ENCODE measurements around the gene C1RL. TPM values are rescaled to one million over a fixed set of nuclear protein-coding genes. Genes with fewer than 3 reads are reported as not detected.
"Not testable (repeated sequence)": the region's sequence is repeated elsewhere in the genome, so short reads cannot be mapped to it uniquely, and the experiment has no call there.

C1RL gene
- total and polyA plus RNA-seq, 8 donors, result 55.4 to 72.7 (median 63.8) TPM

DNA sequence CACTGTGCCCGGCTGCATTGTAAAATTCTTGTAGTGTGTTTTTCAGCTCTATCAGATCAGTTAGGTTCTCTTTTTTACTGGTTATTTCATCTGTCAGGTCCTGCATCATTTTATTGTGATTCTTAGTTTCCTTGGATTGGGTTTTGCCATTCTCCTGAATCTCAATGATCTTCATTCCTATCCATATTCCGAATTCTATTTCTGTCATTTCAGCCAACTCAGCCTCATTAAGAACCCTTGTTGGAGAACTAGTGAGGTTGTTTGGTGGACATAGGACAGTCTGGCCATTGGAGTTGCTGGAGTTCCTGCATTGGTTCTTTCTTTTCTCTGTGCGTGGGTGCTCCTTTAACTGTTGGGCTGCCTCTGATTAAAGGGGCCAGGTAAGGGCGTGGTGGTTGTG lies 54.1 kb downstream of the C1RL start:
- intact Hi-C loops (cut with DNase I), result no loop called here
- Histone ChIP-seq H3K27me3 (no peaks in the 10 kb centered on the region), H3K4me1 (peaks cover 0 to 12% of the 10 kb centered on the region in 2 donors), H3K27ac (no peak overlapping the region), H3K4me3 (no peak overlapping the region), H3K9me3 (no peaks in the 10 kb centered on the region), H3K36me3 (no peaks in the 10 kb centered on the region)
- ATAC-seq (no peak), DNase-seq (no peak)
- TF ChIP-seq, protein P1, sequence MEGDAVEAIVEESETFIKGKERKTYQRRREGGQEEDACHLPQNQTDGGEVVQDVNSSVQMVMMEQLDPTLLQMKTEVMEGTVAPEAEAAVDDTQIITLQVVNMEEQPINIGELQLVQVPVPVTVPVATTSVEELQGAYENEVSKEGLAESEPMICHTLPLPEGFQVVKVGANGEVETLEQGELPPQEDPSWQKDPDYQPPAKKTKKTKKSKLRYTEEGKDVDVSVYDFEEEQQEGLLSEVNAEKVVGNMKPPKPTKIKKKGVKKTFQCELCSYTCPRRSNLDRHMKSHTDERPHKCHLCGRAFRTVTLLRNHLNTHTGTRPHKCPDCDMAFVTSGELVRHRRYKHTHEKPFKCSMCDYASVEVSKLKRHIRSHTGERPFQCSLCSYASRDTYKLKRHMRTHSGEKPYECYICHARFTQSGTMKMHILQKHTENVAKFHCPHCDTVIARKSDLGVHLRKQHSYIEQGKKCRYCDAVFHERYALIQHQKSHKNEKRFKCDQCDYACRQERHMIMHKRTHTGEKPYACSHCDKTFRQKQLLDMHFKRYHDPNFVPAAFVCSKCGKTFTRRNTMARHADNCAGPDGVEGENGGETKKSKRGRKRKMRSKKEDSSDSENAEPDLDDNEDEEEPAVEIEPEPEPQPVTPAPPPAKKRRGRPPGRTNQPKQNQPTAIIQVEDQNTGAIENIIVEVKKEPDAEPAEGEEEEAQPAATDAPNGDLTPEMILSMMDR (IDR thresholded peaks at IDR 0.05), result no peak

DNA sequence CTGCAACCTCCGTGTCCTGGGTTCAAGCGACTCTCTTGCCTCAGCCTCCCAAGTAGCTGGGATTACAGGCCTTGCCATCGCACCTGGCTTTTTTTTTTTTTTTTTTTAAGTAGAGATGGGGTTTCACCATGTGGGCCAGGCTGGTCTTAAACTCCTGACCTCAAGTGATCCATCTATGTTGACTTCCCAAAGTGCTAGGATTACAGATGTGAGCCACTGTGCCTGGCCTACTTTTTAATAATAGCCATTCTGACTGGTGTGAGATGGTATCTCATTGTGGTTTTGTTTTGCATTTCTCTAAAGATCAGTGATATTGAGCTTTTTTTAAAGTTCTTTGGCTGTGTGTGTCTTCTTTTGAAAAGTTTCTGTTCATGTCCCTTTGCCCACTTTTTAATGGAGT lies 59.0 kb downstream of the C1RL start:
- H3K27me3 ChIP-seq; H3K4me1 ChIP-seq; H3K27ac ChIP-seq; ATAC-seq; H3K36me3 ChIP-seq; intact Hi-C loops (cut with DNase I); DNase-seq; H3K4me3 ChIP-seq; H3K9me3 ChIP-seq: not testable (repeated sequence)

- H3K36me3 ChIP-seq; H3K4me1 ChIP-seq; H3K4me3 ChIP-seq; ATAC-seq; H3K27ac ChIP-seq; H3K9me3 ChIP-seq; DNase-seq; H3K27me3 ChIP-seq; intact Hi-C loops (cut with DNase I): not testable (repeated sequence)
These were observed 59.5 kb downstream of the C1RL start for GRCh38 chr12:7049445-7049951.

- ATAC-seq (no peak), DNase-seq (no peak)
- TF ChIP-seq, protein P1 (IDR thresholded peaks at IDR 0.05), result no peak
- H3K4me1 ChIP-seq, result peaks cover 0 to 8% of the 10 kb centered on the region in 2 donors
- H3K9me3 ChIP-seq, result no peaks in the 10 kb centered on the region
- H3K27ac ChIP-seq, result no peak overlapping the region
- H3K27me3 ChIP-seq, result no peaks in the 10 kb centered on the region
- intact Hi-C loops (cut with DNase I), result no loop called here
- no peaks in the 10 kb centered on the region for H3K36me3 ChIP-seq
- no peak overlapping the region for H3K4me3 ChIP-seq
These were observed 61.7 kb downstream of the C1RL start for GRCh38 chr12:7047306-7047705.

DNA sequence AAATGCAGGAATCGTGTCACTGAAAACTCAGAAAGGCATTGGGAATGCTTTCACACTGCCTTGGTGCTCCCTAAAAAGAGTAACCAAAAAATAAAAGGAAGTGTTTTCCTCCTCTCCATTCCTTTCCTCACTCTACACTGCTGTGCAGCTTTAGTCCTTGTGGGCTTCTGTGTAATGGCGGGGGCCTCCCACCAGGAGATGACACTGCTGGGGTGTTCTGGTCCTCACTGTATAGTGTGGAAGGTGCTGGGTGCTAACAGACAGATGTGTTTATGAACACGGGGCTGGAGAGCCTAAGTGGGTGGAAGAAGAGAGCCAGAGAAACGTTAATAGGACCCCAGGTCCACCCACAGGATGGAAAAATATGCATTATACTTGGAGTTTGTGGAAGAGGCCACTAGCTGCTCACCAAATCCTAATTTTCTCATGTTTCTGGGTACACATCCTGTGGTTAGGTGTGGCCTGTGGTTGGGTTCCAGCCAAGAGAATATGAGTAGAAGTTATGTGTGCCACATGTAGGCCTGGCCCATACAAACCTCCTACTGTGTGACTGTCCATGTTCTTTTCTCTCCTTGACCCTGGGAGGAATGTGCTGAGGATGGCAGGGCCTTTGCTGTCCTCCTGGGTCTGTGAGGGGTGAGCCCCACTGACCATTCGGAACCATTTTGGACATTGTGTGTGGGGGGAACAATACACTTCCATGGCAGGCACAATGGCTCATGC lies 62.5 kb downstream of the C1RL start:
- Histone ChIP-seq H3K36me3 (no peaks in the 10 kb centered on the region), H3K4me3 (no peak overlapping the region), H3K9me3 (no peaks in the 10 kb centered on the region), H3K27ac (no peak overlapping the region), H3K4me1 (peaks cover 0 to 8% of the 10 kb centered on the region in 2 donors), H3K27me3 (no peaks in the 10 kb centered on the region)
- intact Hi-C loops (cut with DNase I), result no loop called here
- DNase-seq (no peak), ATAC-seq (no peak)
- TF ChIP-seq, protein P1 (IDR thresholded peaks at IDR 0.05), result no peak

GRCh38 chr12:7045913-7046312 lies 63.1 kb downstream of the C1RL start:
- no peak for ATAC-seq

More at GRCh38 chr12:7045913-7046312, 63.1 kb downstream of the C1RL start:
- H3K27ac ChIP-seq, result no peak overlapping the region
- H3K4me3 ChIP-seq, result no peak overlapping the region
- intact Hi-C loops (cut with DNase I), result no loop called here
- no peaks in the 10 kb centered on the region for H3K27me3 ChIP-seq
- TF ChIP-seq, protein P1 (IDR thresholded peaks at IDR 0.05), result no peak
- no peaks in the 10 kb centered on the region for H3K9me3 ChIP-seq
- H3K36me3 ChIP-seq, result no peaks in the 10 kb centered on the region
- peaks cover 0 to 8% of the 10 kb centered on the region in 2 donors for H3K4me1 ChIP-seq
- no peak for DNase-seq

Other genes starting within 250 kb of the C1RL start
- gene TPI1, start 241.7 kb downstream of the C1RL start, total RNA-seq, result 100 to 1,000 TPM; 394 to 521 TPM
- 100 to 1,000 TPM; 416 to 483 (median 444) TPM for gene TPI1, start 241.7 kb downstream of the C1RL start, polyA plus RNA-seq (ENCODE audit: insufficient read length in 6 of 6)
- gene SPSB2, start 235.9 kb downstream of the C1RL start, total RNA-seq, result 10 to 100 TPM; 24.5 to 27.1 TPM
- 10 to 100 TPM in 1 of 6 donors, 1 to 10 TPM in 5; 3.4 to 13.8 (median 7.2) TPM for gene SPSB2, start 235.9 kb downstream of the C1RL start, polyA plus RNA-seq (ENCODE audit: insufficient read length in 6 of 6)
- 10 to 100 TPM; 11.0 to 14.8 TPM for gene LRRC23, start 204.4 kb downstream of the C1RL start, total RNA-seq
- 10 to 100 TPM; 18.3 to 36.8 (median 25.2) TPM for gene LRRC23, start 204.4 kb downstream of the C1RL start, polyA plus RNA-seq (ENCODE audit: insufficient read length in 6 of 6)
- 10 to 100 TPM; 42.3 to 50.0 TPM for gene ENO2, start 194.6 kb downstream of the C1RL start, total RNA-seq
- gene ENO2, start 194.6 kb downstream of the C1RL start, polyA plus RNA-seq (ENCODE audit: insufficient read length in 6 of 6), result 10 to 100 TPM in 5 of 6 donors, 1 to 10 TPM in 1; 9.3 to 22.0 (median 14.3) TPM
- 100 to 1,000 TPM in 1 of 2 donors, 10 to 100 TPM in 1; 96.9 to 107 TPM for gene ATN1, start 181.3 kb downstream of the C1RL start, total RNA-seq
- 100 to 1,000 TPM in 5 of 6 donors, 10 to 100 TPM in 1; 94.9 to 134 (median 115) TPM for gene ATN1, start 181.3 kb downstream of the C1RL start, polyA plus RNA-seq (ENCODE audit: insufficient read length in 6 of 6)
- not detected for gene RNU7-1, start 165.4 kb downstream of the C1RL start, total RNA-seq
- gene RNU7-1, start 165.4 kb downstream of the C1RL start, polyA plus RNA-seq (ENCODE audit: insufficient read length in 6 of 6), result 1 to 10 TPM in 2 of 6 donors, not detected in 4; 7.9 to 9.7 TPM
- gene C12orf57, start 165.2 kb downstream of the C1RL start, total RNA-seq, result 100 to 1,000 TPM; 159 to 194 TPM
- 100 to 1,000 TPM; 175 to 239 (median 204) TPM for gene C12orf57, start 165.2 kb downstream of the C1RL start, polyA plus RNA-seq (ENCODE audit: insufficient read length in 6 of 6)
- gene PTPN6, start 157.9 kb downstream of the C1RL start, total RNA-seq, result 100 to 1,000 TPM in 1 of 2 donors, 10 to 100 TPM in 1; 74.6 to 145 TPM
- 10 to 100 TPM; 17.4 to 21.2 (median 18.3) TPM for gene PTPN6, start 157.9 kb downstream of the C1RL start, polyA plus RNA-seq (ENCODE audit: insufficient read length in 6 of 6)
- gene PHB2, start 138.6 kb downstream of the C1RL start, total RNA-seq, result 100 to 1,000 TPM; 113 to 142 TPM
- 100 to 1,000 TPM; 280 to 322 (median 302) TPM for gene PHB2, start 138.6 kb downstream of the C1RL start, polyA plus RNA-seq (ENCODE audit: insufficient read length in 6 of 6)
- gene EMG1, start 138.3 kb downstream of the C1RL start, total RNA-seq, result 10 to 100 TPM; 36.3 to 46.6 TPM
- 10 to 100 TPM; 45.3 to 52.3 (median 47.6) TPM for gene EMG1, start 138.3 kb downstream of the C1RL start, polyA plus RNA-seq (ENCODE audit: insufficient read length in 6 of 6)
- 100 to 1,000 TPM in 1 of 2 donors, 10 to 100 TPM in 1; 74.5 to 108 TPM for gene LPCAT3, start 90.7 kb downstream of the C1RL start, total RNA-seq
- gene LPCAT3, start 90.7 kb downstream of the C1RL start, polyA plus RNA-seq (ENCODE audit: insufficient read length in 6 of 6), result 10 to 100 TPM; 54.7 to 70.7 (median 61.9) TPM
- 100 to 1,000 TPM; 302 to 326 TPM for gene C1S, start 48.5 kb downstream of the C1RL start, total RNA-seq
- gene C1S, start 48.5 kb downstream of the C1RL start, polyA plus RNA-seq (ENCODE audit: insufficient read length in 6 of 6), result 100 to 1,000 TPM; 111 to 134 (median 120) TPM
- 100 to 1,000 TPM; 403 to 693 TPM for gene C1R, start 16.8 kb downstream of the C1RL start, total RNA-seq
- gene C1R, start 16.8 kb downstream of the C1RL start, polyA plus RNA-seq (ENCODE audit: insufficient read length in 6 of 6), result 10 to 100 TPM; 69.3 to 98.5 (median 80.1) TPM
- gene RBP5, start 19.7 kb upstream of the C1RL start, total RNA-seq, result 1 to 10 TPM; 1.2 to 2.3 TPM
- gene RBP5, start 19.7 kb upstream of the C1RL start, polyA plus RNA-seq (ENCODE audit: insufficient read length in 6 of 6), result 10 to 100 TPM; 14.2 to 26.5 (median 22.1) TPM
- 10 to 100 TPM; 30.3 to 45.8 TPM for gene CLSTN3, start 21.2 kb upstream of the C1RL start, total RNA-seq
- gene CLSTN3, start 21.2 kb upstream of the C1RL start, polyA plus RNA-seq (ENCODE audit: insufficient read length in 6 of 6), result 10 to 100 TPM; 58.4 to 80.9 (median 67.0) TPM
- 10 to 100 TPM; 34.1 to 36.5 TPM for gene PEX5, start 80.5 kb upstream of the C1RL start, total RNA-seq
- gene PEX5, start 80.5 kb upstream of the C1RL start, polyA plus RNA-seq (ENCODE audit: insufficient read length in 6 of 6), result 10 to 100 TPM; 45.8 to 59.4 (median 53.2) TPM
- gene ACSM4, start 194.9 kb upstream of the C1RL start, total RNA-seq, result not detected
- under 1 TPM in 1 of 6 donors, not detected in 5; 0.15 TPM for gene ACSM4, start 194.9 kb upstream of the C1RL start, polyA plus RNA-seq (ENCODE audit: insufficient read length in 6 of 6)

All from left lung (tissue), 10 donors.